ENCODE results near the gene SMAD1.
"Not testable (repeated sequence)": the region's sequence is repeated elsewhere in the genome, so short reads cannot be mapped to it uniquely, and the experiment has no call there.

SMAD1 gene

DNA sequence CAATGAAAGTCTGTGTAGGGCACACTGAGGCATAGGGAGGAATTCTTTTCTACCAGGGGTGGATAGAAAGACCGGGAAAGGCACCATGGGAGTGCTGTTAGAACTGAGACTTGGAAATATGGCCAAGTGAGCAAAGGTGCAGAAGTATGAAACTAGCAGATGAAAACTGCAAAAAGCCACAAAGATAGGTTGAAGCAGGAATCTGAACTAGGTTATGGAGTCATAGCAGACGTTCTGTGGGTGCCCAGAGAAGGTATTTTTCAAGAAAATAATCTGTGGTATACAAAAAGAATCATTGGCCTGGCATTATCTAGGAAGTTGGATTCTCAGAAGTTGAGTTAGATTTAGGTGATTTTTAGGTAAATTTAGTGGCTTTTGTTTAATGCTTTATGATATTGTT is 48.5 kb downstream of the SMAD1 start:
- no peak for DNase-seq

- no peak for DNase-seq
These were observed 49.0 kb downstream of the SMAD1 start for GRCh38 chr4:145530662-145531061.

- DNase-seq = no peak
These were observed 49.6 kb downstream of the SMAD1 start for GRCh38 chr4:145531223-145531622.

GRCh38 chr4:145531859-145532258 is 50.2 kb downstream of the SMAD1 start:
- no peak for DNase-seq

GRCh38 chr4:145533001-145533400 is 51.3 kb downstream of the SMAD1 start:
- DNase-seq = no peak

DNA sequence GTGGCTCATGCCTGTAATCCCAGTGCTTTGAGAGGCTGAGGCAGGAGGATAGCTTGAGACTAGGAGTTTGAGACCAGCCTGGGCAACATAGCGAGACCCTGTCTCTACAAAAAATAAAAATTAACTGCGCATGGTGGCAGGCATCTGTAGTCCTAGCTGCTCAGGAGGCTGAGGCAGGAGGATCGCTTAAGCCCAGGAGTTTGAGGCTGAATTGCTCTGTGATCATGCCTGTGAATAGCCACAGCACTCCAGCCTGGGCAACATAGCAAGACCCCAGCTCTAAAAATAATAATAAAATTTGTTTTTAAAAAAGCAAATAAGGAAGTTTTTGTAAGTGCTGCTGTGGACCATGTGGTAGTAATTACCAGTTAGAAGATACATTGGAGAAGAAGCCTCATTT is 51.8 kb downstream of the SMAD1 start:
- DNase-seq = not testable (repeated sequence)

DNA sequence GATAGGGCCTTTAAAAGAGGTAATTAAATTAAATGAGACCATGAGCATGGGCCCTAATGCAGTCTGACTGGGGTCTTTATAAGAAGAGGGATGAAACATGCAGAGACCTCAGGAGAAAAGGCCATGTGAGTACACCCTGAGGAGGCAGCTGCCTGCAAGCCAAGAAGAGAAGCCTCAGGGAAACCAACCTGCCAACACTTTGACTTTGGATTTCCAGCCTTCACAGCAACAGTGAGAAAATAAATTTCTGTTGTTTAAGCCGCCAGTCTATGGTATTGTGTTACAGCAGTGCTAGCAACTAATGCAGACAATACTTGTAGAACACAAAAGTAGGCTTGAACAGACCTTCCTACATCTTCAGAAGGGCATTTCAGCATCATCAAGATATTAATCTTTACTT is 52.3 kb downstream of the SMAD1 start:
- DNase-seq = no peak

- DNase-seq = no peak
These were observed 53.5 kb downstream of the SMAD1 start for GRCh38 chr4:145535202-145535601.

DNA sequence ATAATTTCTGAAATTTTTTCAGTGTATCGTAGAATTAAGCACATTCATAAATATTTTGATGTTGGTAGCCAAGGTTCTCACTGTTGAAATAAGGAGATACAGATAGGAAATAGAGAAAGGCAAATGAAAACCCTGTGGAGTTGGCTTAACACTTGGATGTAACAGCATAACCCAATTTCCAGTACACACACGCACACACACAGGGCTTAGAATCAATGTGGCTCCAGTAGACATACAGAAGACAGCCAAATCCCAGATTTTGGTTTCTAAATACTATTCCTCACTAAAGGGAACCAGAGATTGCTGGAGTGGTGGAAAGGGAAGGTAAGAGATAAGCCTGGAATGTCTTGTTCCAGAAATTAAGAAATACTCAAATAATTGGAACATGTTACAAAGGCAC is 54.4 kb downstream of the SMAD1 start:
- DNase-seq = no peak

- no peak for DNase-seq
These were observed 56.9 kb downstream of the SMAD1 start for GRCh38 chr4:145538596-145538995.

GRCh38 chr4:145539671-145540070 is 58.0 kb downstream of the SMAD1 start:
- DNase-seq = no peak

- DNase-seq = no peak
These were observed 58.6 kb downstream of the SMAD1 start for GRCh38 chr4:145540235-145540634.

- DNase-seq = no peak
These were observed 59.7 kb downstream of the SMAD1 start for GRCh38 chr4:145541346-145541745.

- DNase-seq = no peak
These were observed 63.4 kb downstream of the SMAD1 start for GRCh38 chr4:145545031-145545430.

- DNase-seq = no peak
These were observed 64.0 kb downstream of the SMAD1 start for GRCh38 chr4:145545538-145546174.

DNA sequence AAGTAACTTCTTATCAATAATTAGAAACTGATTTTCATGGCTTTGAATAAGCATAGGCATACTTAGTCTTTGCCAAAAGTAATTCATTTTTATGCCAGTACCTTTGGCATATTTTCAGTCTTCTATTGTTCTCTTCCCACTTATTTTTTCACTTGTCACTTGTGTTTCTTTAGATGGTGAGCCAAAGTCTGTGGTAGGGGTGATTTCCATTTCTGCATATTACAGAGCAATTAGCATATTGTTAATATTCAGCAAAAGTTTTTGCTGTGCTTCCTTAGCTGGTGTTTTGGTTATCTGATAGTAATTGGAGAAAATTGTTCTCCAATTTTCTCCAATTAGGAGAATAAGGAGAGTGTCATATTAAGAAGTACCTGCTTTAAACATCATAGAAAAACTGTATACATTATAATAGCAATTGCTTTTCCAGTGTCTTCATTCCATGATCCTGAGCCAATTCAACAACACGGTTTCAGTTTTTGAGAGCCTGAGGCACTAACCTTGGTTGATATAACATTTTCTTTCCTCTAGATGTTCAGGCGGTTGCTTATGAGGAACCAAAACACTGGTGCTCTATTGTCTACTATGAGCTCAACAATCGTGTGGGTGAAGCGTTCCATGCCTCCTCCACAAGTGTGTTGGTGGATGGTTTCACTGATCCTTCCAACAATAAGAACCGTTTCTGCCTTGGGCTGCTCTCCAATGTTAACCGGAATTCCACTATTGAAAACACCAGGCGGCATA is 64.7 kb downstream of the SMAD1 start:
- DNase-seq = no peak

DNA sequence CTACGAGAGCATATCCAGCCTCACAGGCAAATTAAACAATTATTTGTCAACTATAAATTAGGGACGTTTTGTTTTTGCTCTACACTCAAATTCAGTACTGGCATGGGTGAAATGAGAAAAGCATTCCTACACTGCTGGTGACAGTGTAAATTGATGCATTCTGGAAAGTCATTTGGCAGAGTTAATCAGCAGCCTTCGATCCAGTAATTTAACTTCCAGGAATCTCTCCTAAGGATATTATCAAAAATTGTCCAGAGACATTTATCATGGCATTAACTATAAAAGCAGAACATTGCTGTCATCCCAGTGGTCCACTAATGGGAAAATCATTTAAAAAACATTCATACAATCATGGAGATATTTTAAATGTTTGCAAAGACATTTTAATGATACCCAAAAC is 70.0 kb downstream of the SMAD1 start:
- no peak for DNase-seq

DNA sequence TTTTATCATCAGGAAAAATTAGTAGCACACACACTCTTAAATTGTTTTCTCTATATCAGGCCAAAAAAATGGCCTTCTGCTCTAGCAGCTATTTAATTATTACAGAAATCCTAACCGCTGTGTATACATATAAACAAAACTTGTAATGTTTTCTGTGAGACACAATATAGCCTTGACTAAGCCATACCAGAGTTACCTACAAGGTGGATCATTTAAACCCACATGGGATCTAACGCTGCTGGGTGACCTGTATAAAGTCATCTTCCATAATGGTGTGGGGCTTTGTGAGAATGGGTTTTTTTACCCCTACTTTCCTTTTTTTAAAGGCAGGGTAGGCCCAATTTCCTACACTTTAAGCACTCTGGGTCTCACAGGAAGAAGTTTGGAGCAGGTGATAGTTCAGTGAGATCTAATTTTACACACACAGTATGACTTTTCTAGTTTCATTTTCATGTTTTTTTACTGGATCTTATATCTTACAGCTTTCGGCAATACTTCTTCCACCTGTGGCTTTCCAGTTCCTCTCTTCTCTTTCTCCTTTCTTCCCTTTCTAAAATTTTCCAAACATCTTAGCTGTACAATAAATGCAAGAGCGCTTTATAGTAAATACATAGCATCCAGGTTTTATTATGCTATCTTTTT is 70.6 kb downstream of the SMAD1 start:
- no peak for DNase-seq

GRCh38 chr4:145553375-145553774 is 71.7 kb downstream of the SMAD1 start:
- DNase-seq = no peak

- DNase-seq = no peak
These were observed 73.0 kb downstream of the SMAD1 start for GRCh38 chr4:145554691-145555090.

DNA sequence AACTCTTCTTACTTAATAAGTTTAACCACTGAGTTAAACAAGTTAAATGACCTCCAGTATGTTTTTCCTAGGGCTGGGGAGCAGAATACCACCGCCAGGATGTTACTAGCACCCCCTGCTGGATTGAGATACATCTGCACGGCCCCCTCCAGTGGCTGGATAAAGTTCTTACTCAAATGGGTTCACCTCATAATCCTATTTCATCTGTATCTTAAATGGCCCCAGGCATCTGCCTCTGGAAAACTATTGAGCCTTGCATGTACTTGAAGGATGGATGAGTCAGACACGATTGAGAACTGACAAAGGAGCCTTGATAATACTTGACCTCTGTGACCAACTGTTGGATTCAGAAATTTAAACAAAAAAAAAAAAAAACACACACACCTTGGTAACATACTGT is 76.1 kb downstream of the SMAD1 start:
- peak; percentile 43 for DNase-seq

- no peak for DNase-seq
These were observed 81.8 kb downstream of the SMAD1 start for GRCh38 chr4:145563293-145563985.

DNA sequence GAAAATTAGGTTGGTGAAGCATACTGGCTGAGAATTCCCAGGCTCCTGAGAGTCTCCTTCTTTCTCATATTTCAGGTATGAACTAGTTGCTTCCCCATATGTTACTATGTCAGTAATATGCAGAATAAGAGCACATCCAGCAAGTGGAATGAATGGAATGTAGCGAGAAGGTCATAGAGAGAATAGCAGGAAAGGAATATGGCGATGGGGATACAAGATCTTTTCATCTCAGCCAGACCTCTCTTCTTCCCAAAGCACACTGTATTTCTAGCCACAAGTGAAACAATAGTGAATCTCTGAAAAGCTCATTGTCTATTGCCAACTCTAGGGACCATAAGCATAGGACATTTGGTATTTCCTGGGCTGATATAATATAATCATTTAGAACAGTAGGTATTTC is 82.9 kb downstream of the SMAD1 start:
- no peak for DNase-seq

DNA sequence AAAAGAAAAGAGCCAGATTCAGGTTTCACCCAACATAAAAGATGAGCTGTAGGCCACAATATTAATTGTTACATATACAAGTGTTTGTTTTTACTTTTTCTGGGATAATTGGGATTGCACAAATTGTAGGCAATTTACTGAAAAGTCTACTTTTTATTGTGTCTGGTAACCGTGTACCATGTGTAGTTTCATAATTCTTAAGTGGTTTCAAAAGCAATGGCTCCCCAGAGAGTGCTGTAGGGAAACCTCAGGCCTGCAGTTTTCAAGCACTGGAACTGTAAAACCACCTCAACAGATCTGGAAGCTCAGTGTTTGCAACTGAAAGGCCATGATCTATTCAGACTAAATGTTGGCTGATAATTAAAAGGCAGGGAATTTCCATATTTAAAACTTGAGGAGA is 83.7 kb downstream of the SMAD1 start:
- no peak for DNase-seq
